ENCODE results near the gene TRMU. TPM values are rescaled to one million over a fixed set of nuclear protein-coding genes. Genes with fewer than 3 reads are reported as not detected.

The TRMU gene
- total and polyA plus RNA-seq, 2 of the 4 experiments (the other 2 are of a cell fraction): 19.0 to 36.4 TPM

- TF ChIP-seq CHD1 (IDR thresholded peaks at IDR 0.05; ENCODE audit: low read depth, low read length) (no peak), FOS (IDR thresholded peaks at IDR 0.05; ENCODE audit: low read depth, low read length) (no peak), CEBPB (IDR thresholded peaks at IDR 0.05; ENCODE audit: low read depth, low read length) (no peak), SMC3 (IDR thresholded peaks at IDR 0.05; ENCODE audit: low read depth, low read length) (no peak), RAD21 (IDR thresholded peaks at IDR 0.05; ENCODE audit: low read length) (no peak), MXI1 (IDR thresholded peaks at IDR 0.05; ENCODE audit: borderline replicate concordance, low read depth, low read length) (no peak), NFE2L2 (IDR thresholded peaks at IDR 0.05; ENCODE audit: low read depth, low read length) (no peak), RFX5 (IDR thresholded peaks at IDR 0.05; ENCODE audit: low read depth, low read length) (no peak), MAZ (IDR thresholded peaks at IDR 0.05; ENCODE audit: borderline replicate concordance, low read depth, low read length) (no peak), BHLHE40 (IDR thresholded peaks at IDR 0.05; ENCODE audit: low read depth, low read length) (no peak), RCOR1 (IDR thresholded peaks at IDR 0.05; ENCODE audit: insufficient replicate concordance, low read length) (no peak), MAFK (IDR thresholded peaks at IDR 0.05; ENCODE audit: low read depth, low read length) (no peak), POLR2A (IDR thresholded peaks at IDR 0.05; ENCODE audit: low read depth, low read length) (no peak)
- TF ChIP-seq, protein P1, sequence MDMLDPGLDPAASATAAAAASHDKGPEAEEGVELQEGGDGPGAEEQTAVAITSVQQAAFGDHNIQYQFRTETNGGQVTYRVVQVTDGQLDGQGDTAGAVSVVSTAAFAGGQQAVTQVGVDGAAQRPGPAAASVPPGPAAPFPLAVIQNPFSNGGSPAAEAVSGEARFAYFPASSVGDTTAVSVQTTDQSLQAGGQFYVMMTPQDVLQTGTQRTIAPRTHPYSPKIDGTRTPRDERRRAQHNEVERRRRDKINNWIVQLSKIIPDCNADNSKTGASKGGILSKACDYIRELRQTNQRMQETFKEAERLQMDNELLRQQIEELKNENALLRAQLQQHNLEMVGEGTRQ (IDR thresholded peaks at IDR 0.05; ENCODE audit: low read depth, low read length): no peak
- TF ChIP-seq, protein P2, sequence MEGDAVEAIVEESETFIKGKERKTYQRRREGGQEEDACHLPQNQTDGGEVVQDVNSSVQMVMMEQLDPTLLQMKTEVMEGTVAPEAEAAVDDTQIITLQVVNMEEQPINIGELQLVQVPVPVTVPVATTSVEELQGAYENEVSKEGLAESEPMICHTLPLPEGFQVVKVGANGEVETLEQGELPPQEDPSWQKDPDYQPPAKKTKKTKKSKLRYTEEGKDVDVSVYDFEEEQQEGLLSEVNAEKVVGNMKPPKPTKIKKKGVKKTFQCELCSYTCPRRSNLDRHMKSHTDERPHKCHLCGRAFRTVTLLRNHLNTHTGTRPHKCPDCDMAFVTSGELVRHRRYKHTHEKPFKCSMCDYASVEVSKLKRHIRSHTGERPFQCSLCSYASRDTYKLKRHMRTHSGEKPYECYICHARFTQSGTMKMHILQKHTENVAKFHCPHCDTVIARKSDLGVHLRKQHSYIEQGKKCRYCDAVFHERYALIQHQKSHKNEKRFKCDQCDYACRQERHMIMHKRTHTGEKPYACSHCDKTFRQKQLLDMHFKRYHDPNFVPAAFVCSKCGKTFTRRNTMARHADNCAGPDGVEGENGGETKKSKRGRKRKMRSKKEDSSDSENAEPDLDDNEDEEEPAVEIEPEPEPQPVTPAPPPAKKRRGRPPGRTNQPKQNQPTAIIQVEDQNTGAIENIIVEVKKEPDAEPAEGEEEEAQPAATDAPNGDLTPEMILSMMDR (conservative IDR thresholded peaks at IDR 0.05; ENCODE audit: low read depth, low read length): no peak
- TF ChIP-seq, protein P3, sequence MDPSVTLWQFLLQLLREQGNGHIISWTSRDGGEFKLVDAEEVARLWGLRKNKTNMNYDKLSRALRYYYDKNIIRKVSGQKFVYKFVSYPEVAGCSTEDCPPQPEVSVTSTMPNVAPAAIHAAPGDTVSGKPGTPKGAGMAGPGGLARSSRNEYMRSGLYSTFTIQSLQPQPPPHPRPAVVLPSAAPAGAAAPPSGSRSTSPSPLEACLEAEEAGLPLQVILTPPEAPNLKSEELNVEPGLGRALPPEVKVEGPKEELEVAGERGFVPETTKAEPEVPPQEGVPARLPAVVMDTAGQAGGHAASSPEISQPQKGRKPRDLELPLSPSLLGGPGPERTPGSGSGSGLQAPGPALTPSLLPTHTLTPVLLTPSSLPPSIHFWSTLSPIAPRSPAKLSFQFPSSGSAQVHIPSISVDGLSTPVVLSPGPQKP (IDR thresholded peaks at IDR 0.05; ENCODE audit: borderline replicate concordance, low read depth, low read length): no peak
- Histone ChIP-seq H3K18ac (ENCODE audit: low read depth, low read length) (no peak overlapping the region), H3K79me1 (ENCODE audit: low read depth in 1 of 2, low read length in 2 of 2) (no peaks in the 10 kb centered on the region), H4K8ac (ENCODE audit: low read depth in 2 of 2, low read length in 2 of 2) (no peak overlapping the region), H2BK5ac (ENCODE audit: low read depth, low read length, poor library complexity, severe bottlenecking) (no peak overlapping the region), H3K4me3 (ENCODE audit: insufficient read depth, low read depth, low read length) (no peak overlapping the region), H3K4ac (ENCODE audit: low read depth, low read length) (no peak overlapping the region), H4K5ac (ENCODE audit: low read depth, low read length) (no peak overlapping the region), H3K14ac (replicated peaks; ENCODE audit: low read depth, low read length) (no peak overlapping the region), H3K36me3 (ENCODE audit: control insufficient read depth, insufficient read depth, low read length) (peaks cover 2% of the 10 kb centered on the region; the same call in 1 of the 2 replicates), H3K9me1 (ENCODE audit: insufficient read depth, low read length) (no peaks in the 10 kb centered on the region), H3K23ac (ENCODE audit: low read depth, low read length) (no peak overlapping the region), H3K9ac (ENCODE audit: low read depth, low read length) (no peak overlapping the region), H2BK20ac (ENCODE audit: low read depth, low read length) (no peak overlapping the region), H2AK9ac (replicated peaks; ENCODE audit: low read depth, low read length, poor library complexity) (no peak overlapping the region), H3K4me1 (ENCODE audit: control insufficient read depth, insufficient read depth, low read length) (no peaks in the 10 kb centered on the region), H3K4me2 (ENCODE audit: low read depth, low read length) (no peak overlapping the region), H3K27ac (ENCODE audit: insufficient read depth, low read length) (no peak overlapping the region), H2AK5ac (ENCODE audit: low read depth, low read length) (no peak overlapping the region), H4K91ac (ENCODE audit: insufficient read depth, low read depth, low read length) (no peak overlapping the region), H4K20me1 (ENCODE audit: insufficient read depth, low read length) (no peaks in the 10 kb centered on the region), H3K27me3 (ENCODE audit: control insufficient read depth, insufficient read depth, low read length) (peaks cover 5% of the 10 kb centered on the region; the same call in 1 of the 2 replicates), H2BK120ac (ENCODE audit: low read depth, low read length) (no peak overlapping the region), H3K9me3 (ENCODE audit: control insufficient read depth, insufficient read depth, low read length) (no peaks in the 10 kb centered on the region), H2AFZ (replicated peaks; ENCODE audit: low read length, poor library complexity) (no peak overlapping the region), H2BK15ac (ENCODE audit: low read depth, low read length) (no peak overlapping the region), H3K56ac (ENCODE audit: extremely low read depth, insufficient read depth, low read length) (no peak overlapping the region)
- 83% methylated on average over 10 of the region's 15 CpGs; no CpG with 5 or more reads in 1 of the 2 experiments for WGBS, 2 experiments (ENCODE audit: extremely low coverage in 2 of 2, insufficient read length in 1 of 2)
- no TSS peak for BruUV-seq (replicated peaks)
- intact Hi-C loops (cut with micrococcal nuclease): no loop called here
- dilution Hi-C loops (cut with HindIII; ENCODE audit: low sequenced_read_pairs, unreplicated experiment): no loop called here
- in situ Hi-C loops (cut with MboI; ENCODE audit: low sequenced_read_pairs): no loop called here
- no peak for DNase-seq
- ATAC-seq (ENCODE audit: low read depth): no peak
- ChIA-PET POLR2A (ENCODE audit: unreplicated experiment) (no interaction called here), CTCF (no interaction called here)
Measured at GRCh38 chr22:46362934-46363515, 27.5 kb downstream of the TRMU start.
